Measurements from ENCODE around the gene ADAMTSL2. TPM values are rescaled to one million over a fixed set of nuclear protein-coding genes. Genes with fewer than 3 reads are reported as not detected.

ADAMTSL2 gene
- total RNA-seq, 1 donor from 2014 or later, result not detected

GRCh38 chr9:133493845-133494540 is 40.5 kb upstream of the ADAMTSL2 start:
- H3K36me3 Mint-ChIP-seq (ENCODE audit: low read depth), result no peaks in the 10 kb centered on the region
- no peaks in the 10 kb centered on the region for H3K4me1 Mint-ChIP-seq (ENCODE audit: low read depth)
- H3K4me3 Mint-ChIP-seq (ENCODE audit: low read depth), result no peak overlapping the region
- H3K27ac Mint-ChIP-seq, result no peak overlapping the region
- H3K27me3 Mint-ChIP-seq (ENCODE audit: low read depth), result no peaks in the 10 kb centered on the region
- DNase-seq (ENCODE audit: low spot score), result no peak
- no peaks in the 10 kb centered on the region for H3K9me3 Mint-ChIP-seq
- intact Hi-C loops (cut with micrococcal nuclease), result no loop called here

GRCh38 chr9:133494636-133495326 is 39.7 kb upstream of the ADAMTSL2 start:
- DNase-seq (ENCODE audit: low spot score), result no peak
- intact Hi-C loops (cut with micrococcal nuclease), result no loop called here
- Mint-ChIP-seq H3K27me3 (ENCODE audit: low read depth) (no peaks in the 10 kb centered on the region), H3K4me3 (ENCODE audit: low read depth) (no peak overlapping the region), H3K36me3 (ENCODE audit: low read depth) (no peaks in the 10 kb centered on the region), H3K27ac (no peak overlapping the region), H3K4me1 (ENCODE audit: low read depth) (no peaks in the 10 kb centered on the region), H3K9me3 (no peaks in the 10 kb centered on the region)

- Mint-ChIP-seq H3K4me1 (ENCODE audit: low read depth) (no peaks in the 10 kb centered on the region), H3K9me3 (peaks cover under 1% of the 10 kb centered on the region), H3K27me3 (ENCODE audit: low read depth) (no peaks in the 10 kb centered on the region), H3K36me3 (ENCODE audit: low read depth) (no peaks in the 10 kb centered on the region), H3K4me3 (ENCODE audit: low read depth) (no peak overlapping the region), H3K27ac (no peak overlapping the region)
- DNase-seq (ENCODE audit: low spot score), result no peak
- intact Hi-C loops (cut with micrococcal nuclease), result no loop called here
Observed at GRCh38 chr9:133495327-133496293, 38.9 kb upstream of the ADAMTSL2 start.

GRCh38 chr9:133496861-133497842 is 37.4 kb upstream of the ADAMTSL2 start:
- no peak overlapping the region for H3K27ac Mint-ChIP-seq
- H3K4me1 Mint-ChIP-seq (ENCODE audit: low read depth), result no peaks in the 10 kb centered on the region
- no peaks in the 10 kb centered on the region for H3K36me3 Mint-ChIP-seq (ENCODE audit: low read depth)
- no peaks in the 10 kb centered on the region for H3K27me3 Mint-ChIP-seq (ENCODE audit: low read depth)
- H3K4me3 Mint-ChIP-seq (ENCODE audit: low read depth), result no peak overlapping the region
- DNase-seq (ENCODE audit: low spot score), result no peak
- intact Hi-C loops (cut with micrococcal nuclease), result no loop called here
- peaks cover 16% of the 10 kb centered on the region for H3K9me3 Mint-ChIP-seq

- H3K9me3 Mint-ChIP-seq, result peaks cover 21% of the 10 kb centered on the region
- no peak overlapping the region for H3K4me3 Mint-ChIP-seq (ENCODE audit: low read depth)
- no peaks in the 10 kb centered on the region for H3K36me3 Mint-ChIP-seq (ENCODE audit: low read depth)
- no peak overlapping the region for H3K27ac Mint-ChIP-seq
- H3K4me1 Mint-ChIP-seq (ENCODE audit: low read depth), result no peaks in the 10 kb centered on the region
- intact Hi-C loops (cut with micrococcal nuclease), result no loop called here
- peaks cover 6% of the 10 kb centered on the region for H3K27me3 Mint-ChIP-seq (ENCODE audit: low read depth)
- no peak for DNase-seq (ENCODE audit: low spot score)
Observed at GRCh38 chr9:133499132-133499891, 35.2 kb upstream of the ADAMTSL2 start.

GRCh38 chr9:133499892-133500270 is 34.6 kb upstream of the ADAMTSL2 start:
- Mint-ChIP-seq H3K27ac (no peak overlapping the region), H3K4me3 (ENCODE audit: low read depth) (no peak overlapping the region), H3K4me1 (ENCODE audit: low read depth) (no peaks in the 10 kb centered on the region), H3K36me3 (ENCODE audit: low read depth) (no peaks in the 10 kb centered on the region), H3K9me3 (peaks cover 21% of the 10 kb centered on the region), H3K27me3 (ENCODE audit: low read depth) (peaks cover 6% of the 10 kb centered on the region)
- intact Hi-C loops (cut with micrococcal nuclease), result no loop called here
- DNase-seq (ENCODE audit: low spot score), result no peak

- no peaks in the 10 kb centered on the region for H3K36me3 Mint-ChIP-seq (ENCODE audit: low read depth)
- no peak overlapping the region for H3K27ac Mint-ChIP-seq
- intact Hi-C loops (cut with micrococcal nuclease), result no loop called here
- no peak overlapping the region for H3K4me3 Mint-ChIP-seq (ENCODE audit: low read depth)
- no peak for DNase-seq (ENCODE audit: low spot score)
- H3K9me3 Mint-ChIP-seq, result peaks cover 21% of the 10 kb centered on the region
- H3K4me1 Mint-ChIP-seq (ENCODE audit: low read depth), result no peaks in the 10 kb centered on the region
- H3K27me3 Mint-ChIP-seq (ENCODE audit: low read depth), result peaks cover 6% of the 10 kb centered on the region
Observed at GRCh38 chr9:133502112-133502511, 32.4 kb upstream of the ADAMTSL2 start.

GRCh38 chr9:133505186-133505830 is 29.2 kb upstream of the ADAMTSL2 start:
- Mint-ChIP-seq H3K36me3 (ENCODE audit: low read depth) (no peaks in the 10 kb centered on the region), H3K4me3 (ENCODE audit: low read depth) (no peak overlapping the region), H3K27ac (no peak overlapping the region), H3K27me3 (ENCODE audit: low read depth) (peaks cover 11% of the 10 kb centered on the region), H3K9me3 (peaks cover 21% of the 10 kb centered on the region), H3K4me1 (ENCODE audit: low read depth) (peaks cover 6% of the 10 kb centered on the region)
- DNase-seq (ENCODE audit: low spot score), result no peak
- intact Hi-C loops (cut with micrococcal nuclease), result no loop called here

- intact Hi-C loops (cut with micrococcal nuclease), result no loop called here
- Mint-ChIP-seq H3K27ac (no peak overlapping the region), H3K9me3 (peaks cover 17% of the 10 kb centered on the region), H3K27me3 (ENCODE audit: low read depth) (peaks cover 11% of the 10 kb centered on the region), H3K4me3 (ENCODE audit: low read depth) (no peak overlapping the region), H3K4me1 (ENCODE audit: low read depth) (peaks cover 6% of the 10 kb centered on the region), H3K36me3 (ENCODE audit: low read depth) (no peaks in the 10 kb centered on the region)
- DNase-seq (ENCODE audit: low spot score), result no peak
Observed at GRCh38 chr9:133505901-133506652, 28.4 kb upstream of the ADAMTSL2 start.

GRCh38 chr9:133506653-133507038 is 27.9 kb upstream of the ADAMTSL2 start:
- H3K9me3 Mint-ChIP-seq, result peaks cover 11% of the 10 kb centered on the region
- H3K4me3 Mint-ChIP-seq (ENCODE audit: low read depth), result no peak overlapping the region
- peaks cover 6% of the 10 kb centered on the region for H3K4me1 Mint-ChIP-seq (ENCODE audit: low read depth)
- H3K27me3 Mint-ChIP-seq (ENCODE audit: low read depth), result peaks cover 11% of the 10 kb centered on the region
- no peaks in the 10 kb centered on the region for H3K36me3 Mint-ChIP-seq (ENCODE audit: low read depth)
- intact Hi-C loops (cut with micrococcal nuclease), result no loop called here
- H3K27ac Mint-ChIP-seq, result no peak overlapping the region
- DNase-seq (ENCODE audit: low spot score), result no peak

Measured in activated T-helper 2 cell treated with anti-CD3 and anti-CD28 coated beads, Interferon-gamma antibody, Interleukin-2, Interleukin-4, amounts not matched to agents 10 μg/mL and 5 μg/mL and 100 μg/mL, durations not matched to agents 14 hours and 24 hours and 36 hours (primary cell).